Endodermal cell (in vitro differentiated cells): ENCODE results near the gene TBC1D23. TPM values are rescaled to one million over a fixed set of nuclear protein-coding genes. Genes with fewer than 3 reads are reported as not detected.

ENCODE experiments used
- DNase-seq: peaks from one replicate; pipeline ENCODE4 v3.0.0-alpha.2; 2017
- H3K27ac ChIP-seq: 2 replicates; pipeline ENCODE4 v1.5.1; 2013; ENCODE audit warnings: mild to moderate bottlenecking, low read depth, low read length, moderate library complexity
- H3K27me3 ChIP-seq: 2 replicates; pipeline ENCODE4 v1.6.1; 2013; ENCODE audit warnings: mild to moderate bottlenecking, low read length, moderate library complexity; ENCODE audit not compliant: insufficient read depth, control insufficient read depth, poor library complexity, severe bottlenecking
- H3K36me3 ChIP-seq: 2 replicates; pipeline ENCODE4 v1.7.0; 2013; ENCODE audit warnings: mild to moderate bottlenecking, low read length, moderate library complexity; ENCODE audit not compliant: control insufficient read depth, insufficient read depth
- H3K4me1 ChIP-seq: one replicate; pipeline ENCODE4 v1.7.0; 2013; ENCODE audit warnings: low read length; ENCODE audit not compliant: control insufficient read depth, insufficient read depth
- H3K4me3 ChIP-seq: 2 replicates; pipeline ENCODE4 v1.5.1; 2013; ENCODE audit warnings: mild to moderate bottlenecking, low read length, moderate library complexity
- H3K9ac ChIP-seq: 2 replicates; pipeline ENCODE4 v1.6.1; 2013; ENCODE audit warnings: mild to moderate bottlenecking, low read length, moderate library complexity; ENCODE audit not compliant: poor library complexity, severe bottlenecking; ENCODE audit errors: extremely low read depth
- H3K9me3 ChIP-seq: 2 replicates; pipeline ENCODE4 v1.6.1; 2013; ENCODE audit warnings: mild to moderate bottlenecking, low read length, moderate library complexity; ENCODE audit not compliant: control insufficient read depth
- H3K27ac Mint-ChIP-seq: 2 replicates; pipeline ENCODE4 v1.8.0; 2020; ENCODE audit warnings: mixed read lengths
- H3K27me3 Mint-ChIP-seq: 2 replicates; pipeline ENCODE4 v1.8.0; 2021; ENCODE audit warnings: mild to moderate bottlenecking, mixed read lengths; ENCODE audit not compliant: insufficient read depth
- H3K36me3 Mint-ChIP-seq: 2 replicates; pipeline ENCODE4 v1.8.0; 2020; ENCODE audit warnings: low read depth, mixed read lengths
- H3K4me1 Mint-ChIP-seq: 2 replicates; pipeline ENCODE4 v1.8.0; 2020; ENCODE audit warnings: mixed read lengths
- H3K4me3 Mint-ChIP-seq: 2 replicates; pipeline ENCODE4 v1.8.0; 2020; ENCODE audit warnings: mild to moderate bottlenecking, moderate library complexity, mixed read lengths
- H3K9me3 Mint-ChIP-seq: 2 replicates; pipeline ENCODE4 v1.8.0; 2020; ENCODE audit warnings: mild to moderate bottlenecking, mixed read lengths
- CTCF ChIP-seq: fragments of 200-600 bp; sonication (generic); conservative IDR thresholded peaks from 2 replicates; pipeline ENCODE4 v1.5.0; 2021; ENCODE audit warnings: antibody characterized with exemption, mild to moderate bottlenecking
- WGBS, 2 experiments: methylation state at CpG; one replicate each; pipeline versions ENCODE4 v1.1.5 to v1.1.7; 2013; ENCODE audit warnings: missing lambda C conversion rate in 2 of 2, mixed read lengths in 1 of 2; ENCODE audit not compliant: insufficient coverage in 1 of 2, insufficient read length in 1 of 2; 5-methylcytosine and 5-hydroxymethylcytosine counted together
- total RNA-seq, 2 donors: library from RNA; stranded (reverse); fragmentation: NEBNext Ultra II Directional in 1 of 2; extraction: Animal tissue kit (Norgen Biotek cat#: 25700) in 1 of 2; gene quantifications; 2 replicates in 1 of 2; 3 replicates in 1 of 2; pipeline ENCODE4 v1.2.1, GENCODE V29; 2021

TBC1D23 gene
- total RNA-seq, 2 donors from 2014 or later, result 30.9 to 32.0 TPM

GRCh38 chr3:100317912-100318311, 57.1 kb downstream of the TBC1D23 start:
- no peak for TF ChIP-seq CTCF
- Mint-ChIP-seq H3K27ac (no peak overlapping the region), H3K4me1 (no peaks in the 10 kb centered on the region), H3K27me3 (no peaks in the 10 kb centered on the region), H3K4me3 (no peak overlapping the region), H3K9me3 (no peaks in the 10 kb centered on the region), H3K36me3 (peaks cover 20% of the 10 kb centered on the region)
- no peak for DNase-seq
- Histone ChIP-seq H3K4me1 (no peaks in the 10 kb centered on the region), H3K27me3 (no peaks in the 10 kb centered on the region), H3K27ac (no peak overlapping the region), H3K9ac (no peak overlapping the region), H3K9me3 (no peaks in the 10 kb centered on the region), H3K4me3 (no peak overlapping the region), H3K36me3 (peaks cover 44% of the 10 kb centered on the region)
- 100% methylated on average over 2 of the region's 2 CpGs; no CpG with 5 or more reads in 1 of the 2 experiments for WGBS, 2 experiments

- Histone ChIP-seq H3K4me3 (no peak overlapping the region), H3K36me3 (peaks cover 37% of the 10 kb centered on the region), H3K9ac (no peak overlapping the region), H3K27me3 (no peaks in the 10 kb centered on the region), H3K9me3 (no peaks in the 10 kb centered on the region), H3K4me1 (no peaks in the 10 kb centered on the region), H3K27ac (no peak overlapping the region)
- WGBS, 2 experiments, result 94 to 100% methylated on average over 1 to 2 of the region's 2 CpGs
- no peak overlapping the region for H3K4me3 Mint-ChIP-seq
- H3K4me1 Mint-ChIP-seq, result no peaks in the 10 kb centered on the region
- peaks cover 12% of the 10 kb centered on the region for H3K36me3 Mint-ChIP-seq
- no peaks in the 10 kb centered on the region for H3K27me3 Mint-ChIP-seq
- no peak for DNase-seq
- no peak for TF ChIP-seq CTCF
- H3K9me3 Mint-ChIP-seq, result no peaks in the 10 kb centered on the region
- H3K27ac Mint-ChIP-seq, result no peak overlapping the region
Measured at GRCh38 chr3:100319951-100320350, 59.2 kb downstream of the TBC1D23 start.

- no peak for TF ChIP-seq CTCF
- no peak overlapping the region for H3K9ac ChIP-seq
- Mint-ChIP-seq H3K4me3 (no peak overlapping the region), H3K9me3 (peaks cover 18% of the 10 kb centered on the region), H3K36me3 (peaks cover 33% of the 10 kb centered on the region), H3K27ac (no peak overlapping the region), H3K4me1 (no peaks in the 10 kb centered on the region), H3K27me3 (no peaks in the 10 kb centered on the region)
- no peak for DNase-seq
- no peak overlapping the region for H3K4me3 ChIP-seq
- H3K36me3 ChIP-seq, result peaks cover 46% of the 10 kb centered on the region
- peaks cover 11% of the 10 kb centered on the region for H3K9me3 ChIP-seq
- no peaks in the 10 kb centered on the region for H3K4me1 ChIP-seq
- no peak overlapping the region for H3K27ac ChIP-seq
- no peaks in the 10 kb centered on the region for H3K27me3 ChIP-seq
Measured at GRCh38 chr3:100324044-100324443, 63.3 kb downstream of the TBC1D23 start.
